ENCODE results near the gene INTS6.

The INTS6 gene

GRCh38 chr13:51327961-51328360 lies 124.9 kb downstream of the INTS6 start:
- DNase-seq (ENCODE audit: low spot score) = no peak
- TF ChIP-seq CTCF (IDR thresholded peaks at IDR 0.05; ENCODE audit: extremely low read depth, missing control alignments) = no peak

- DNase-seq (ENCODE audit: low spot score) = no peak
- TF ChIP-seq CTCF (IDR thresholded peaks at IDR 0.05; ENCODE audit: extremely low read depth, missing control alignments) = no peak
Measured at GRCh38 chr13:51326777-51327176, 126.1 kb downstream of the INTS6 start.

GRCh38 chr13:51325837-51326236 lies 127.0 kb downstream of the INTS6 start:
- DNase-seq (ENCODE audit: low spot score) = no peak
- TF ChIP-seq CTCF (IDR thresholded peaks at IDR 0.05; ENCODE audit: extremely low read depth, missing control alignments) = no peak

GRCh38 chr13:51324714-51325420 lies 128.0 kb downstream of the INTS6 start:
- no peak for TF ChIP-seq CTCF (IDR thresholded peaks at IDR 0.05; ENCODE audit: extremely low read depth, missing control alignments)
- no peak for DNase-seq (ENCODE audit: low spot score)

- DNase-seq (ENCODE audit: low spot score) = no peak
- TF ChIP-seq CTCF (IDR thresholded peaks at IDR 0.05; ENCODE audit: extremely low read depth, missing control alignments) = no peak
Measured at GRCh38 chr13:51323824-51324511, 128.9 kb downstream of the INTS6 start.

GRCh38 chr13:51322826-51323225 lies 130.0 kb downstream of the INTS6 start:
- TF ChIP-seq CTCF (IDR thresholded peaks at IDR 0.05; ENCODE audit: extremely low read depth, missing control alignments) = no peak
- no peak for DNase-seq (ENCODE audit: low spot score)

GRCh38 chr13:51321836-51322235 lies 131.0 kb downstream of the INTS6 start:
- TF ChIP-seq CTCF (IDR thresholded peaks at IDR 0.05; ENCODE audit: extremely low read depth, missing control alignments) = no peak
- DNase-seq (ENCODE audit: low spot score) = no peak

Measured in GM20000 (cell line).